Effector memory CD8-positive, alpha-beta T cell (primary cell): Measurements from ENCODE around the gene COL27A1.
A peak's percentile ranks its signal among the peaks of the same experiment; 100 is the strongest.

Source experiments
- ATAC-seq: fragments of 150-1000 bp; cut with Tn5 transposase; replicated peaks from 2 replicates; pipeline ENCODE4 v1.10.0; 2021; ENCODE audit warnings: mild to moderate bottlenecking, moderate library complexity
- DNase-seq, 3 experiments: peaks; one replicate each; pipeline ENCODE4 v3.0.0; 2021
- H3K27ac Mint-ChIP-seq, 2 donors: one replicate each; pipeline ENCODE4 v1.8.0; 2022; ENCODE audit warnings: mild to moderate bottlenecking in 2 of 2, mixed read lengths in 2 of 2, moderate library complexity in 2 of 2
- H3K27me3 Mint-ChIP-seq, 2 donors: one replicate each; pipeline ENCODE4 v1.8.0; 2022; ENCODE audit warnings: mixed read lengths in 2 of 2
- H3K36me3 Mint-ChIP-seq: one replicate; pipeline ENCODE4 v1.8.0; 2022; ENCODE audit warnings: mild to moderate bottlenecking, moderate library complexity, mixed read lengths; ENCODE audit not compliant: insufficient read depth
- H3K4me1 Mint-ChIP-seq, 2 donors: one replicate each; pipeline ENCODE4 v1.8.0; 2022; ENCODE audit warnings: low read depth in 2 of 2, mixed read lengths in 2 of 2
- H3K4me3 Mint-ChIP-seq, 2 donors: one replicate each; pipeline ENCODE4 v1.8.0; 2022; ENCODE audit warnings: mild to moderate bottlenecking in 2 of 2, mixed read lengths in 2 of 2, moderate library complexity in 2 of 2
- H3K9me3 Mint-ChIP-seq, 2 donors: one replicate each; pipeline ENCODE4 v1.8.0; 2022; ENCODE audit warnings: mixed read lengths in 2 of 2

Gene COL27A1

DNA sequence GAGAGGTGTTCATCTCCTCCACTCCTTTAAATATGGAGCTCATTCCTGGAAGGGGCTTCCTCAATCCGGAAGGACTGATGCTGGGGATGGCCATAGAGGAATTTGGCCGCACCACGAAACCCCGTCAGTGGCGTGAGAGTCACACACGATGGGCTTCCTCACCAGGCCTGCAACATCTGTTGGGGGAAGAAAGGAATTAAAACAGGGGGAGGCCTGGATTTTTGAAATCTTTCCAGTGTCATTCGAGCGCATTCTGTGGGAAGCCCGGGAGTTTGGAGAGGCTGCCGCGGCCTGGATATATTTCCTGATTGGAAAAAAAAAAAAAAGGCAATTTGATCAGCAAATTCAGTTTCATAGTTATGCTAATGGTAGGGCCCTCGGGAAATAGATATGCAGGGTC, 91.2 kb downstream of the COL27A1 start:
- peaks cover 17 to 21% of the 10 kb centered on the region in 2 donors for H3K27me3 Mint-ChIP-seq
- ATAC-seq = no peak
- no peaks in the 10 kb centered on the region for H3K36me3 Mint-ChIP-seq
- DNase-seq = no peak
- H3K4me1 Mint-ChIP-seq = no peaks in the 10 kb centered on the region
- no peaks in the 10 kb centered on the region for H3K9me3 Mint-ChIP-seq
- no peak overlapping the region for H3K27ac Mint-ChIP-seq
- H3K4me3 Mint-ChIP-seq = no peak overlapping the region

DNA sequence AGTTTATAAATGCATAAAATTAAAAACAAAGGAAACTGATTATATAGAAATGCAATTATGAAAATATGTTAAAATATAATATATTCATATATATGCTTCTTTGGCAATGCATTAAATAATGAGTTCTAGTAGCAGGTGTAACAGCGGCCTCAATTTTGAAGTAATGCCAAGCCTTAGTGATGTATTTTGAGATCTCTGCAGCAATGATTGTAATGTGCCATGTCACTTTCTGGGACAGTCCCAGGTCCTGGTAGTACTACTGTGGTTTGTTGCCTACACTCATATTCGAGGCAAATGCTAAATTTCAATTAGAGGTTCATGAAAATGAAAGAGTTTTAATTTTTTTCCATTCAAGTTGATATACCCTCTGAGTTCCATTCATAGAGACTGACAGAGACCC, 91.7 kb downstream of the COL27A1 start:
- DNase-seq = no peak
- H3K4me3 Mint-ChIP-seq = no peak overlapping the region
- no peaks in the 10 kb centered on the region for H3K9me3 Mint-ChIP-seq

DNA sequence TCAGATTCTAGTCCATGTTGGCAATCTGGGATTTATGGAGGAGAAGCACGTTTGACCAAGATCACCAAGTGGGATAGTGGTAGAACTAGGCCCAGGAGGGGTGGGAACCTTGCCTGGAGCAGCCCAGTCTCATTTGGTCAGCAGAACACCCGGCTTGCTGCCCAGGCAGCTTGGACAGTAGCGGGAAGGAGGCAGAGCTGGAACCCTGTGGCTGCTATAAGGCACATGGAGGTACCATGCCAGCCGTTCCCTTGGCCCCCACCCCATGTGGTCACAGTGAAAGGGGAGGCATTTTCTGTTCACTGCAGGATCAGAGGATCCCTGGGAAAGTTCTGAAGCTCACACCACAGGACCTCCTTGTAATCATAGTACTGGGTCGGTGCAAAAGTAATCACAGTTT, 92.2 kb downstream of the COL27A1 start:
- no peaks in the 10 kb centered on the region for H3K36me3 Mint-ChIP-seq
- no peak for ATAC-seq
- peaks cover 21 to 22% of the 10 kb centered on the region in 2 donors for H3K27me3 Mint-ChIP-seq
- no peak for DNase-seq
- H3K9me3 Mint-ChIP-seq = no peaks in the 10 kb centered on the region
- H3K4me3 Mint-ChIP-seq = no peak overlapping the region
- H3K4me1 Mint-ChIP-seq = no peaks in the 10 kb centered on the region
- H3K27ac Mint-ChIP-seq = no peak overlapping the region

More for the DNA sequence above, 91.7 kb downstream of the COL27A1 start:
- Mint-ChIP-seq H3K4me1 (no peaks in the 10 kb centered on the region), H3K27me3 (peaks cover 20 to 21% of the 10 kb centered on the region in 2 donors), H3K36me3 (no peaks in the 10 kb centered on the region), H3K27ac (no peak overlapping the region)
- no peak for ATAC-seq

DNA sequence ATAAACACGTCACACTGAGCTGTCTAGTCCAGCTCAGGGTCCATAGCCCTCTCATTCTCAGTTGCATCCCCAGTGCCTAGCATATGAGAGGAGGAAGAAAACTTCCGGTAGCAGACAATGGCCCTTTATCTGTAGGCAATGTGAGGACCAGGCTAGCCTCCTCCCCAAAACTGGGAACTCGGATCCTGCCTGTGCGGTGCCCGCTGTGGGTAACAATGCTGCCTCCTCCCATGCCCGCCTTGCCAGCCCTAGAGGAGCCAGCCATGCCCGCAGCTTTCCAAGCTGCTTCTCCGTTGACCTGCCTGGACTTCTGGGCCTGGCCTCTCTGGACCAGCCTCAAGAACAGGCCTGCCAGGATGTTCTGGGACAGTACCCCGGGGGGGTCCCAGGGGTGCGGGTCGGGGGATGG, 93.0 kb downstream of the COL27A1 start:
- H3K4me1 Mint-ChIP-seq = no peaks in the 10 kb centered on the region
- peaks cover 19 to 26% of the 10 kb centered on the region in 2 donors for H3K27me3 Mint-ChIP-seq
- H3K9me3 Mint-ChIP-seq = no peaks in the 10 kb centered on the region
- ATAC-seq = no peak
- H3K27ac Mint-ChIP-seq = no peak overlapping the region
- no peaks in the 10 kb centered on the region for H3K36me3 Mint-ChIP-seq
- DNase-seq = no peak
- no peak overlapping the region for H3K4me3 Mint-ChIP-seq

DNA sequence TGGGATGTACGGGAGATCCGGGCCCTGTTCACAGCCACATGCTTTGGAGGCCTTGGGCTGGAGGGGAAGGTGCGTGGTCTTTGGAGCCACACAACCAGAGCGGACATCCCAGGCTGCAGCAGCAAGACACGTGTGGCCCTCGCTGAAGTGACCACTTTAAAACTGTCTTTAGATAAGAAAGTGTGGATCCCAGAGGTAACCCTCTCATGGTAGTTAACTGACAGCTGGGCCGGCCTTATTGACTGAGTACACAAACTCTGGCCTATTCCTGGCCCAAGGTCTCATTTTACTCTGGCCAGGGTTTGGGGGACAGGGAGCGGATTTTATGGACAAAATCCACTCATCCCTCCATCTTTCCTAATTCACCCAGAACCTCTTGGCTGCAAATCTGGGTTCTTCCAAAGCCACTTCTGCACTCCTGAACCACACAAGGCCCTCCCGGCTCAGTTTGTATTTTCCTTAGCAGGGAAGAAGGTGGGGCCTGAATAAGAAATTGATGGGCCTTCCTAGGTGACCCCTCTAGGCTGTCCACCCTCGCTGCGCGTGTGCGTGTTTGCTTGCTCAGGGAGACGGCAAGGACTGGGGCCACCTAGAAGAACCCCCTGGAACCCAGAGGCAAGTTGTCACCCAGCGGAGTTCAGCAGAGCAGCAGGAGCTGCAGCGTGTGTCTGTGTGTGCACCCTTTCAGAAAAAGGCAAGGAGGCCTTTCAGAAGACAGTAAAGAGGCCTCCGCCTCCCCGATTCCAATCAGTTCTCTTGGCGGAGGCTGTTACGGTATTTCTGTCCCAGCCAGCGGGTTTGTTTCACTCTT, 94.3 kb downstream of the COL27A1 start:
- Mint-ChIP-seq H3K4me1 (no peaks in the 10 kb centered on the region), H3K9me3 (no peaks in the 10 kb centered on the region), H3K36me3 (no peaks in the 10 kb centered on the region), H3K4me3 (no peak overlapping the region), H3K27ac (no peak overlapping the region), H3K27me3 (peaks cover 24 to 31% of the 10 kb centered on the region in 2 donors)
- no peak for DNase-seq
- no peak for ATAC-seq

DNA sequence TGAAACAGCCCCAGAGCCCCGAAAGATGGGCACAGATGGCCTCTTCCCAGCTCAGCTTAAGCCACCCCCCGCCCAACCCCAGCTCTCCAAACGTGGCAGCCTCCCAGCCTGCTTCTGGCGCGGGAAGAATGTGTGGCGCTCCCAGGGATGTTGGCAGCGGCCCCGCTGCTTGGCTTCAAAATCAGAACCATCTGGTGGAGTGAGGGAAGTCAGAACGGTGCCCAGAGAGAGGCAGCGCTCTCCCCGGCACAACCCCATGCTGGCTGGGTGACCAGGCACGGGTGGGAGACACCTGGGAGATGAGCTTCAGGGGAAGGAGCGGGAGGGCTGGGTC, 94.9 kb downstream of the COL27A1 start:
- DNase-seq = no peak
- H3K4me3 Mint-ChIP-seq = no peak overlapping the region
- H3K4me1 Mint-ChIP-seq = no peaks in the 10 kb centered on the region
- ATAC-seq = no peak
- H3K27ac Mint-ChIP-seq = no peak overlapping the region
- peaks cover 28 to 36% of the 10 kb centered on the region in 2 donors for H3K27me3 Mint-ChIP-seq
- H3K9me3 Mint-ChIP-seq = no peaks in the 10 kb centered on the region
- H3K36me3 Mint-ChIP-seq = no peaks in the 10 kb centered on the region

DNA sequence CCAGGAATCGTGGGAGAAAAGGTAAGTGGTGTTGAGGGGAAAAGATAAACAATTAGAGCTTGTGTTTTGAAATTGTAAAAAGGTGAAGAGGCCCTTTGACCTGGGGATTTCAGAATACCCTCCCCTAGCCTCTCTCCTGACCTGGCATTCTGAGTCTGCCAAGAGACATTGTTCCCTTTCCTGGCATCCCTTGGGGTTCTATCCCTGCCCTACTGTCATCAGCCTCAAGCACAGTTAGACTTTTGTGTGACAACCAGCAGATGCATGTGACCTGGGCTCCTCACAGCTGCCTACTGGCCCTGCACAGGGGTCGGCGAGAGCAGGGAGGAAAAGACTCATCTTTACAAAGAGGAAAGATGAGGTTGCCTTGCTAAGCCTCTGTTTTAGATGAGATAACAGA, 95.3 kb downstream of the COL27A1 start:
- H3K4me3 Mint-ChIP-seq = no peak overlapping the region
- H3K4me1 Mint-ChIP-seq = no peaks in the 10 kb centered on the region
- ATAC-seq (no peak), DNase-seq (no peak)
- H3K27ac Mint-ChIP-seq = no peak overlapping the region
- H3K9me3 Mint-ChIP-seq = no peaks in the 10 kb centered on the region
- no peaks in the 10 kb centered on the region for H3K36me3 Mint-ChIP-seq
- peaks cover 28 to 37% of the 10 kb centered on the region in 2 donors for H3K27me3 Mint-ChIP-seq

DNA sequence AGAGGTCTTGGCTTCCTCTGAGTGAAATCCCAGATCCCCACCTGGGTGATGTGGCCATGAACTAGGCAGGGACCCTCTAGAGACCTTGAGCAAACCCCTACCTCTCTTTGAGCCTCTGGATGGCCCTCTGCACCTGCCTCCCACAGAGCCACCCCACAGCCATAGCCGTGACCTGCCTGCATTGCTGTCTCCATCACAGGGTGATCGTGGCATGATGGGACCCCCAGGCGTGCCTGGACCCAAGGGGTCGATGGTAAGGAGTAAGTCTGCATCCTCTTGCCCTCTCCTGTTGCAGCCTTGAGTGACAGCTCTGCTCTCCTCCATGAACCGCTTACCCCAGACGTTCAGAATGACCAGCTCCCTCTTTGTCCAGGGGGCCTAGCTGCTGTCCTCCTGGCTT, 97.1 kb downstream of the COL27A1 start:
- no peak overlapping the region for H3K27ac Mint-ChIP-seq
- ATAC-seq (no peak), DNase-seq (no peak)
- no peaks in the 10 kb centered on the region for H3K4me1 Mint-ChIP-seq
- H3K36me3 Mint-ChIP-seq = no peaks in the 10 kb centered on the region
- peaks cover 31 to 34% of the 10 kb centered on the region in 2 donors for H3K27me3 Mint-ChIP-seq
- no peaks in the 10 kb centered on the region for H3K9me3 Mint-ChIP-seq
- no peak overlapping the region for H3K4me3 Mint-ChIP-seq

DNA sequence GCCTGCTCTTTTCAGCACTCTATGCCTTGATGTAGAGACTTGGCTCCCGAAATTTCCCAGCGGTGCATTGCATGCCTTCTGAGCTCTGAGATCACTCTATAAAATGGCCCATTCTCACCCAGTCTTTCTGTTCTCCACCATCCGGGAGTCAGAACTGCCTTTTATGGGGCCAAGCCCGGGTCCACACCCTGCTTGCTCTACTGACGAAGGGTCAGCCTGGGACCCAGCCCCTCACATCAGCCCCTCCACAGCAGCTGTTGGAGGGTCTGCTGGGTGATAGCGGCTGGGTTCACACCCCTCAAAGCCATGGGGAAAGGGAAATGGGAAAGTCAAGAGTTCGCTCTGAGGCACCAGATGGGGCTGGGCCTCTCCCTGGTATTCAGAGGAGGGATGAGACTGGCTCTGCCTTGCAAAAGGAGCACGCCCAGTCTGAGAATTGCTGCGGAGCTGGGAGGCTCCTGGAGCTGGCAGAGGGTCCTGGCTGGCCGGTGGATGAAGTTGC, 101.5 kb downstream of the COL27A1 start:
- H3K4me1 Mint-ChIP-seq = no peaks in the 10 kb centered on the region
- H3K36me3 Mint-ChIP-seq = no peaks in the 10 kb centered on the region
- DNase-seq (no peak), ATAC-seq (no peak)
- no peak overlapping the region for H3K27ac Mint-ChIP-seq
- no peaks in the 10 kb centered on the region for H3K9me3 Mint-ChIP-seq
- no peak overlapping the region for H3K4me3 Mint-ChIP-seq
- peaks cover 24 to 41% of the 10 kb centered on the region in 2 donors for H3K27me3 Mint-ChIP-seq

DNA sequence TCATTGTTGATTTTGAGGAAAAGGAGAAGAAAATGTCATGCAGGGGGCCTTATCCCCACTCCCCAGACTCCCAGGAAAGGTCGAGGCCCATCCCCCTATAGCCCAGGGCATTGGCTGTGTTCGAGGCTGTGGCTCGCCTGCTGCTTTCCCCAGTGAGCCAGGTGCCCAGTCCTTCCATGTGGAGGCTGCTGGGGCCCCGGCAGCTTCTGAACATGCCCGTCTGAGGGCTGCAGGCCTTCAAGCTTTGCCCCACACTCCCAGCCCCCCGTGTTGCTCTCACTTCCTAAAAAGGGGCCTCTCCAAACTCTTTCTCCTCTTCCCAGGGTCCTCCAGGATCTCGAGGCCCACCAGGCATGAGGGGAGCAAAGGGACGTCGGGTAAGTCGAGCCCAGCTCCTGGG, 102.9 kb downstream of the COL27A1 start:
- no peaks in the 10 kb centered on the region for H3K36me3 Mint-ChIP-seq
- no peak overlapping the region for H3K27ac Mint-ChIP-seq
- no peaks in the 10 kb centered on the region for H3K4me1 Mint-ChIP-seq
- peaks cover 16 to 34% of the 10 kb centered on the region in 2 donors for H3K27me3 Mint-ChIP-seq
- no peak for ATAC-seq
- DNase-seq = no peak
- H3K4me3 Mint-ChIP-seq = no peak overlapping the region
- H3K9me3 Mint-ChIP-seq = no peaks in the 10 kb centered on the region

DNA sequence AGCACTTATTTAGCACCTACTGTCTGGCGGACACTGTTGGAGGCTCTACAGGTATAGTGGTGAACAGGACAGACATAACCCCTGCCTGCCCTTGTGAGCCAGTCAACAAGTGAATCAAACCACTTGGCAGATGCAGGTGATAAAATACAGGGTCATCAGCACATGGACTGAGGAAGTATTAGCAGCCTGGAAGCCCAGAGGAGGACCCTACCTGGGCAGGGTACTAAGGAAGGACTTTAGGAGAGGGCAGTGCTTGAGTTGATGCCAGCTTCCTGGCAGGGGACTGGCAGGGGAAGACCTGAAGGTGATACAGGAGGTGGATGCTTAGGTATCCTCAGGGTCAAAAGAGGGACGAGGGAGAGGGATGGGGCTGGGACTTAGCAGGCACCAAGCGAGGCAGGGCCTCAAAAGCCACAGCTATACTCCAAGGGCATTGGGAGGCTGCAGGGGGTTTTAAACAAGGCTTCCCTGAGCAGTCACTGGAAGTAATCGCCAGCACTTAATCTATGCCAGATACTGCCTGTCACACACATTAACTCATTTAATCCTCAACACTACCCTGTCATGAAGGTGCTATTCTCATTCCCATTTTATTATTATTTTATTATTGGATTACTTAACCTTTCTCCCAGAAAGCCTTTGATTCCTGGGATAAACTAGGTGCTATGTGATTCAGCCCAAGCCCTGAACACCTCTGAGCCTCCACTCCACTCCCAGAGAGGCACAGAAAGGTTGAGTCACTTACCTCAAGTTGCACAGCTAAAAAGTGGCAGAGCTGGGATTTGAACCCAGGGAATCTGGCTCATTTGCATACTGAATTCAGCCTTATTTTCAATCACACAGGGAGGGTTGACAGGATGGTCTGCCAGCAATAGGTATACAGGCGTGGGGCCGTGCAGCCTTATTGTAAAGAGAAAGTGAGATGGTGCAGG, 103.8 kb downstream of the COL27A1 start:
- no peak for ATAC-seq
- Mint-ChIP-seq H3K36me3 (no peaks in the 10 kb centered on the region), H3K4me1 (no peaks in the 10 kb centered on the region), H3K27ac (peak overlapping the region; percentile 22 to 65), H3K27me3 (peaks cover 8 to 38% of the 10 kb centered on the region in 2 donors), H3K4me3 (no peak overlapping the region), H3K9me3 (no peaks in the 10 kb centered on the region)
- no peak for DNase-seq

DNA sequence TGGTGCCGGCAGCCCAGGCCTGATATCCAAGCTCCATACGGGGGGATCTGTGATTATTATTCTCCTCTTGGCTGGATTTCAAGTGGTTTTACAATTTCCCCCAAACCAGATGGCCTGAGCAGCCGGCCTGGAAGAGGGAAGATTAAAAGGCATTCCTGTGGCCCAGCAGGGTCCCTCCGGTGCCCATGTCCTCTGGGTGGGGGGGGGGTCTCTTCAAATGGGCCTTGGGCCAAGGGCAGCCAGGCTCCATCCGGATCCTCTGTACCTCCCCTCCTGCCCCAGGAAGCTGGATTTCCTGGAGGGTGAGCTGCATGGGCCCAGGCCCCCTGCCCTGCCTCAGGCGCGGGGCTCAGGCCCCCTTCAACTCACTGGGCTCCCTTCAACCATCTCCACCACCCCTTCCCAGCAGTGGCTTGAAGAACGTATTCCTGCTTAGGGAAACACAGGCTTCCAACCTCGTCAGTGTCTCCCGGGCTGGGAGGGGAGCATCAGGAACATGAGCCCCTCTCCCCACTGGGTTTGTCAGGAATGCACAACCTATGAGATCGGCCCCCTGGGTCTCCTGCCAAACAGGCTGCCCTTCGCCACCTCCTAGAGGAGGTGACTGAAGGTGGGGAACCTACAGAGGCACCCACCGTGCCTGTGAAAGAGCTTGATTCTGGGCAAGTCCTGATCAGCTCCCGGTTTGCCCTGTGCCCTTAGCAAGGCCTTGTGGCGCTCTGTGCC, 104.6 kb downstream of the COL27A1 start:
- H3K4me3 Mint-ChIP-seq = no peak overlapping the region
- no peaks in the 10 kb centered on the region for H3K4me1 Mint-ChIP-seq
- H3K27ac Mint-ChIP-seq = no peak overlapping the region
- H3K9me3 Mint-ChIP-seq = no peaks in the 10 kb centered on the region
- no peak for DNase-seq
- H3K36me3 Mint-ChIP-seq = no peaks in the 10 kb centered on the region
- ATAC-seq = no peak
- H3K27me3 Mint-ChIP-seq = peaks cover 6 to 38% of the 10 kb centered on the region in 2 donors

DNA sequence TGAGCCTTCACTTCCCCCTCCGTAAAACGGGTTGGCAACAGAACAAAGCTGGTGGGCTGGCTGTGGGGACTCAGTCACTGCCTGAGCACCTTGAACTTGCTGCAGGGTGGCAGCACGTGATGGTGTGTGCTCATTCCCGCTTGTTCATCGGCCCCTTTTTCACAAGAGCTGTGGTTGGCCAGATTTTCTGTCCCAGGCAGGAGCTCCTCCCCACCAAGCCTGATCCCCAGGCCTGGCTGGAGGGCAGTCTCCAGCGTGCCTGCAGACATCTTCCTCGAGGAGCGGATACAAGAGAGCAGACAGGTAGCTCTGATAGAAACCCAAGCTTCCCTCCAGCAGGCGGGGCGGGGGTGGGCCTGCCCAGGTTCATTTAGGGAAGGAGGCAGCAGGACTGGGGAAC, 105.7 kb downstream of the COL27A1 start:
- Mint-ChIP-seq H3K4me3 (no peak overlapping the region), H3K9me3 (no peaks in the 10 kb centered on the region), H3K27ac (no peak overlapping the region), H3K27me3 (peaks cover 14 to 48% of the 10 kb centered on the region in 2 donors), H3K36me3 (no peaks in the 10 kb centered on the region), H3K4me1 (no peaks in the 10 kb centered on the region)
- no peak for ATAC-seq
- DNase-seq = no peak
